Amygdala (tissue), 56 donors: ENCODE results near the gene RABL6.
"Not testable (repeated sequence)": the region's sequence is repeated elsewhere in the genome, so short reads cannot be mapped to it uniquely, and the experiment has no call there.

Source experiments
- DNase-seq, 56 donors: peaks; one replicate each; lab custom pipeline; 2025; lab: John Stamatoyannopoulos, UW

Gene RABL6

DNA sequence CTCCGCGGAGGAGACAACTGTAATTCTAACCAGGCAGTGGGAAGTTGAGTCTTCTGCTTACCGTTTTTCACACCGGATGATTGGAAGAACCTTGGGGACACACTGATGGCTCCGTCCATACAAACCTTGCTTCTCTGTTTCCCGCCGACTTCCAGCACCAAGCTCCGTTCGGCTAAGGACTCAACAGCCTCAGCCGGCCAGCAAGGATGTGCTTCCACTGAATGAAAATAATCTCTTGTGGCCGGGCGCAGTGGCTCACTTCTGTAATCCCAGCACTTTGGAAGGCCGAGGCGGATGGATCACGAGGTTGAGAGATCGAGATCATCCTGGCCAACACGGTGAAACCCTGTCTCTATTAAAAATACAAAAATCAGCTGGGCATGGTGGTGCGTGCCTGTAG, 60.2 kb downstream of the RABL6 start:
- no peak for DNase-seq

DNA sequence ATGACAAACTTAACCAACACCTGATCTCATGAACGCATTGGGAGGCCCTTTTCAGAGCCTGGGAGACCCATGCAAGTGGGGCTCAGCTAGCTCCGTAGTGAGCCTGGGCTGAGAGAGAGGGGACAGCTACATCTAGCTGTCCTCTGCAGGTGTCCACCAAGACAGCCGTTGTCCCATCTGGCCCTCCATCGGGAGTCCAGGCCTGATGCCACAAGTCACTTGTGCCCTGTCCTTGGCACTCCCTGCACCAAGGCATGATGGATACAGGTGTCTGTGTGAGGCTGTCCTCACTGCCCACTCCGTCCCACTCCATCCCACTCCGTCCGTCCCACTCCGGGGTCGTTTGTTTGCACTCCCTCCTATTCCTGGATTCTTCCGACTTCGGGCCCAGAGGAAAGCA, 60.9 kb downstream of the RABL6 start:
- no peak for DNase-seq

DNA sequence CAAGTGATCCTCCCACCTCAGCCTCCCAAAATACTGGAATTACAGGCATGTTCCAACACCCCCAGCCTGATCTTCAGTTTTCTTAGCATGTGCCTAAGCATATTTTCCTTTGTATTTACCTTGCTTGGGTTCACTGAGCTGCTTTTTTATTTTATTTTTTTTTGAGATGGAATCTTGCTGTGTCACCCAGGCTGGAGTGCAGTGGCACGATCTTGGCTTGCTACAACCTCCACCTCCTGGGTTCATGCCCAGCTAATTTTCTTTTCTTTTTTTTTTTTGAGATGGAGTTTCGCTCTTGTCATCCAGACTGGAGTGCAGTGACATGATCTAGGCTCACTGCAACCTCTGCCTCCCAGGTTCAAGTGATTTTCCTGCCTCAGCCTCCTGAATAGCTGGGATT, 61.9 kb downstream of the RABL6 start:
- DNase-seq, result not testable (repeated sequence)

DNA sequence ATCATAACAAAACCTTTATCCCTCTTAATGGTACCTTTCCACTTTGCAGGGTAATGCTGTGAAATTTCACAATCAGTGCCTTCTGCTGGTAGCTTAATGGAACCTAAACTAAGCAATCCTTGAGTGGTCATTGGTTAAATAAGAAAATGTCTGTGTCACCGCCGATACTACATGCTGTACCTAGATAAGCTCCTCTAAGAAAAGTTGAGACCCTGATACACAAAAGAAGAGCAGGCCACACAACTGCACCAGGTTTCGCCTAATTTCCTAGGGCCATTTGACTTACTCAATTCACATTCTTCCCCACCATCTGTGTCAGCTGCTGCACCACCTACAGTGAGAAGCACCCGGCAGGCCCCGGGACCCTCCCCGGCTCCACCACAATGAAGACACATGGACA, 67.4 kb downstream of the RABL6 start:
- DNase-seq, result no peak

DNA sequence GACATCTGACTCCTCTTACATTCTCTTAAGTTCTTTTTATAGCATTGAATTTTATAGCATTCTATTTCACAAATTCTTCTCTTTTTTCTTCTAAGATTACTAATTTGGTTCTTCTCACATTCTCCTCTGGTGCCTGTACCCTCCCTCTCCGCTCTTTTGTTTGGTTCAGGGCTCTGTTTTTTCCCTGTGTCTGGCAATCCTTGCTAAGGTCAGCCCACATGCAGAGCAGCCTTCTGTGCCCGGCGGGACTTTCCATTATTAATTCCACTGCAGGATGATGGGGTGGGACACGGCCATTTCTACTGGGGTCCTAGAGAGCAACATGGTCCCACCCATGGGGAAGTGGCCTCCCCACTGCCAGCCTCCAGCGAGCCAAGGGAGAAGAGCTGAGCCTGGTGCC, 68.7 kb downstream of the RABL6 start:
- DNase-seq, result no peak

DNA sequence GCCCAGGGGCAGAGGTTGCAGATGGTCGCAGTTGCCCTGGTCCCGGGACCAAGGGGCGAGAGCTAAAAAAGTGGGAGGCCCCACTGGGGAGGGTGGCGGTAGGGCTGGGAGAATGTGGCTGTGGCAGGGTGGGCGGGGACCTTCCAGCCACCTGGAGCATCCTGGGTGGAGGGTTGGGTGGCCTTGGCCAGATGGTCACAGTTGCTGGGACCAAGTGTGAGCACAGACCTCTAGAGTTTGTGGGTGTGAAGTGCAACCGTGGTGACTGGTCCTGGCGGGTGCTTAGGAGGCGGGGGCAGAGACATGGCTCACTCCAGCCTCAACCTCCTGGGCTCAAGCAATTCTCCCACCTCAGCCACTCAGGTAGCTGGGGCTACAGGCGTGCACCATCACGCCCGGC, 72.9 kb downstream of the RABL6 start:
- no peak for DNase-seq

DNA sequence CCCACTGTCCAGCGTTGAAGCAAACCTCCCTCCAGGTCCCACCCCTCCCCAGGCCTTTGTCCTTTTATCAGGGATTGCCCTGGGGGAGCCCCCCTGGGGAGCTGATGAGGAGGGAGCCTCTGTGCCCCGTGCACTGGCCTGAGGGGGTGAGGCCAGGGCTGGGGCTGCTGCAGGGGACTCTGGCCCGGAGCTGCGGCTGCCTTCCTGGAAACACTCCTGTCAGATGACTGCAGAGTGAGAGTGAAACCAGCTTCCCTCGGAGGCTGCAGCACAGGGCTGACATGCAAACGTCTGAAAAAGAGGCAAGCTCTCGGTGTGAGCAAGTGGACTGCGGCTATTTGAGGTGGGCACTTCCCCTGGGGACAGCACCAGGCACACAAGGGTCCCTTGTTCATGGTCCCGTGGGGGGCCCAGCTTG, 74.0 kb downstream of the RABL6 start:
- DNase-seq, result peak in 2 of 56 donors; percentile 3

DNA sequence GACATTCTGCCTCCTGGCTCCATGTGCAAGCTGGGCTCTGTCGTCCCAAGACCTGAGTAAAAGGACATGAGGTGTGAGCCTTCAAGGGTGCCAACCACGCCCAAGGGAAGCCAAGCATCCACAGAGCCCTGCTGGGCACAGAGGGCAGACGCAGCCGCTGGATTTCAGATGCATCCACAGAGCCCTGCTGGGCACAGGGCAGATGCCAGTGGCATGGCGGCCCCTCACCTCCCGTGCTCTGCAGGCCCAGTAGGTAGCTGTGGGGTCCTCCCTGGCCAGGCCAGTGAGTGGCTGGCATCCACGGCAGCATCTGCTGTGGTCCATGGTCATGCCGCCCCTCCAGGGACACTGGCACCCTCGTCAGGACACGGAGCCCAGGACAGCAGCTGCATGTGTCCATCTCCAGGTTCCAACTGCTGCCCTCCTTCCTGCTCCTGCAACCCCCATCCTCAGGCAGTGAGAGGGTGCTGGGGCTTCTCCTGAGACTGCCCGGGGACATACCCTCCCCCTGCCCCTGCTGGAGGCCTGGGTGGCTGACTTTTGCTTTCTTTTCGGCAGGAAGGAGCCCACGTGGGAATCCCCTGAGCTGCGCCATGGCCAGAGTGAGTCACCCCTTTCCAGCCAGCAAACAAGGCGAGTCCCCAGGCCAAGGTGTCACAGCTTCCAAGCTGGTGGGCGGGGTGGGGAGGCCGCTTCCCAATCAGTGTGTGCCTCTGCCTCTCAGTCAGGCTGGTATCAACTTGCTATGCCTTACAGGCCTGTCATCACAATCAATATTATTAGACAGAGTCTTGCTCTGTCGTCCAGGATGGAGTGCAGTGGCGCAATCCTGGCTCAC, 74.6 kb downstream of the RABL6 start:
- no peak for DNase-seq

DNA sequence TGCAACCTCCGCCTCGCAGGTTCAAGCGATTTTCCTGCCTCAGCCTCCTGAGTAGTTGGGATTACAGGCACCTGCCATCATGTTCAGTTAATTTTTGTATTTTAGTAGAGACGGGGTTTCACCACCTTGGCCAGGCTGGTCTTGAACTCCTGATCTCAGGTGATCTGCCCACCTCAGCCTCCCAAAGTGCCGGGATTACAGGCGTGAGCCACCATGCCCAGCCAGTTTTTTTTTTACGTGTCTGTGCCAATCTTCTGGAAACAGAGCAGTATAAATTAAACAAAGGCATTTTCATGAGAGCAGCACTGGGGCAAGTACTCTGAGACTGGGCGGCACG, 75.2 kb downstream of the RABL6 start:
- DNase-seq, result not testable (repeated sequence)

DNA sequence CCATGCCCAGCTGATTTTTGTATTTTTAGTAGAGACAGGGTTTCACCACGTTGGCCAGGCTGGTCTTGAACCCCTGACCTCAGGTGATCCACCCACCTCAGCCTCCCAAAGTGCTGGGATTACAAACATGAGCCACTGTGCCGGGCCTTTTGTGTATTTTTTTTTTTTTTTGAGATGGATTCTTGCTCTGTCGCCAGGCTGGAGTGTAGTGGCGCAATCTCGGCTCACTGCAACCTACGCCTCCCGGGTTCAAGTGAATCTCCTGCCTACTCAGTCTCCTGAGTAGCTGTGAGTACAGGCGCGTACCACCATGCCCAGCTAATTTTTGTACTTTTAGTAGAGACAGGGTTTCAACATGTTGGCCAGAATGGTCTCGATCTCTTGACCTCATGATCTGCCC, 75.9 kb downstream of the RABL6 start:
- not testable (repeated sequence) for DNase-seq

DNA sequence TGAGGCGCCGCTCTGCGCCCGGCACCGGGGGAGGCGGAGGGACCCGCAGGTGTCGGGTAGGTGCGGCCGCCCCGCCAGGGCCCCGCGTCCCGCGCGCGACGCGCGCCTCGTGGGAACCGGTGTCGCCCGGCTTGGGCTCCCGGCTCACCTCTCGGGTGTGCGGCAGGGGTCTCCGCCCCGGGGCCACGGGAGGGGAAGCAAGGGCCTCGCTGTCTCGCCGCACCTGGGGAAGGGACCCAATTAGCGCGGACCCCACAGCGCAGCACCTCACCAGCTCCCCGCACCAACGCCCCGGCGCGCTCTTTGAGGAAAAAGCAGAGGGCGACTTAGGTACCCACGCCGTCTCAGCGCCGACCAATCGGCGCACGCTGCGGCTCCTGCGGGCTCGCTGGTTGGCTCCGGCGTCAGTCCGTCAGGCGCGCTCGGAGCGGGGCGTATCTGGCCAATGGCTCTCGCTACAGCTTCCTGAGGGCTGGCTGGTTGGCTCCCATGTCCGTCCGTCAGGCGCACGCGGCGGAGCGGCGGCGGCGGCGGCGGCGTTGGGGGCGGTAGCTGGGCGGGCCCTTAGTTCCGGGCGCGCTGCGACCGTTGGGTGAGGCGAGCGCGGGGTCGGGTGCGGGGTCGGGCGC, 78.3 kb downstream of the RABL6 start, which contains the start of gene TRAF2:
Gene TRAF2 (plus strand): TSS at position 567 of the 629 bp plus-strand sequence. CDS start 12,225 bp downstream, outside the sequence.
- peak; percentile 64 to 99 (median 95) for DNase-seq

DNA sequence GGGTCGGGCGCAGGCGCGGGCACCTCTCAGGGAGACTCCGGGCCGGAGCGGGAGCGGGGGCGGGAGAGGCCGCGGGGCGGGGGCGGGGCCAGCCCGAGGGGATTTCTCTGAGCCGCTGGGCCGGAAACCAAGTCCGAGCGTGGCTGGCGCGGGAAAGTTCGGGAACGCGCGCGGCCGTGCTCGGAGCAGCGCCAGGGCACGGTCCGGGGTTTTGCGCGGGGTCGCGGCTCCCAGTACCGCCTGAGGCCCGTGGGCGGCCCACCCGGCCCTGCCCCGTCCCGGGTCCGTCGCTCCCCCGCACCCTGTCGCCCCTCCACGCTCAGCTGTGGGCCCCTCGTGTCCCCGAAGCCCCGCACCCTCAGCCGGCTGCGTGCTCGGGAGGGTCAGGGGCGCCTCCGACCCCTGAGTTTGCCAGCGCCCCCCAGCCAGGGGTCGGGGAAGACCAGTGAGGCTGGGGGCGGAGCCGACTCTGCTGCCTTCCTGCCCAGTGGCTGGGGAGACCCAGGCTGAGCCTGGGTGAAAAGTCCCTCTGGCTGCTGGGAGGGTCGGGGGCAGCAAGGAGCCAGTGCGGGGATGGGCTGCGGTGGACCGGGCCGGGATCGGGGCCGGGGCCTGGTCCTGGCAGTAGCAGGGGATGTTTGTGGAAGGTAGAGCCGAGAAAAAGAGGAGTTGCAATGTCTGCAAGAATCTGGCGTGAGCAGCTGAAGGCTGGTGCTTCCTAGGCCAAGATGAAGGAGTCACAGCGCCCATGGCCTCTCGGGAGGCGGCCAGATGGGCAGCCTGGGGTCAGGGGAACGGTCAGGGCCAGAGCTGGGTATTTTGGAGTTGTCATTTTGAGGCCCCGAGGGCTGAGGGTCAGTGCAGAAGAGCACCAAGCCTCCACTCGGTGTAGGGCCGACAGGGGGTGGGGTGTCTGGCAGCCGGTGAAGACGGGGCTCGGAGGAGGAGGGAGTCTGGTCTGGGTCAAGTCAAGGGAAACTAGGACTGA, 79.2 kb downstream of the RABL6 start:
- peak in 2 of 56 donors; percentile 11 to 12 for DNase-seq

DNA sequence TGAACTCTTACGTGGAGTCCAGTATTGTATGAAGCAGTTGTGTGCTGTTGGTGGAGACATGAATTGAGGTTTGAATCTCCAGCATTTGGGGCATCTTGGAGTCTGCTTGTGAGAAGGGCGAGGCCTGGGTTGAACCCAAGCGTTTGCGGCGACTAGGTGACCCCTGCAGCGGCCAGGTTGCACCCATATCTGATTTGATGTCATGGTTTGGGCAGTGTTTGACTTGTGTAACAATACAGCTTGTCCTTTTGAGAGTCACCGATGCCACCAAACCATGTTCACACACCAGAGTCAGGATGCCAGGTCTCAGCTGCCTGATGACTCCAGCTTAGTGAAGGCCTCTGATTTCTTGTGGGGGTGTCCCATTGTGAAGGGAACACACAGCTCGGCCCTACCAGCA, 80.7 kb downstream of the RABL6 start:
- no peak for DNase-seq

DNA sequence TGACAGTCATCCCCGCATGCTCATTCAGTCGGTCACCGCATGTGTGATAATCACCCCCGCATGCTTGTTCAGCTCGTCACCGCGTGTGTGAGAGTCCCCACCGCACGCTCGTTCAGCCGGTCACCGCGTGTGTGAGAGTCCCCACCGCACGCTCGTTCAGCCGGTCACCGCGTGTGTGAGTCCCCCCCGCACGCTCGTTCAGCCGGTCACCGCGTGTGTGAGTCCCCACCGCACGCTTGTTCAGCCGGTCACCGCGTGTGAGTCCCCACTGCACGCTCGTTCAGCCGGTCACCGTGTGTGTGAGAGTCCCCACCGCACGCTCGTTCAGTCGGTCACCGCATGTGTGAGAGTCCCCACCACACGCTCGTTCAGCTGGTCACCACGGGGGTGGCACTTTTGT, 82.1 kb downstream of the RABL6 start:
- DNase-seq, result no peak

DNA sequence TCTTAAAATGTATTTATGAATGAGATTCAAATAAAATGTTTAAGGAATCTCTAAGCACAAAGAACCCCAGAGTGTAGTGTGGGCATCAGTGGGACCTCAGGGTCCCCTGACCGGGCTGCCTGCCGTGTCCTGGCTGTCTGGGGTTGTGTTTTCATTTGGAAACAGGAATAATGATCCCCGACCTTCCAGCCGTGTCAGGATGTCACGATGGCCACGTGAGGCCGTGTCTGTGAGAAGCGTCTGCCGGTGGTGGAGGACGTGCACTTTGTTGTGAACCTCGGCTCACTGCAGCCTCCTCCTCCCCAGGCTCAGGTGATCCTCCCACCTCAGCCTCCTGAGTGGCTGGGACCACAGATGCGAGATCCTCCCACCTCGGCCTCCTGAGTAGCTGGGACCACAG, 82.9 kb downstream of the RABL6 start:
- no peak for DNase-seq
